ENCODE results near the gene INHBA.
A peak's percentile ranks its signal among the peaks of the same experiment; 100 is the strongest.

GRCh38 chr7:41711283-41712064, 8.6 kb upstream of the INHBA start:
- peak; percentile 12 to 60 for TF ChIP-seq CTCF (conservative IDR thresholded peaks at IDR 0.05 in 1 of 2, IDR thresholded peaks at IDR 0.05 in 1 of 2; ENCODE audit: low read depth in 1 of 2, low read length in 2 of 2)
- no peak for TF ChIP-seq EZH2 (IDR thresholded peaks at IDR 0.05; ENCODE audit: low read length, missing control alignments)
